K562 (cell line): ENCODE measurements around the gene VIPR2. TPM values are rescaled to one million over a fixed set of nuclear protein-coding genes. Genes with fewer than 3 reads are reported as not detected.

ENCODE experiments used
- CCAR2 ChIP-seq: fragments of 200-400 bp; formaldehyde crosslinking; IDR thresholded peaks from 2 replicates; pipeline ENCODE4 v1.6.1; 2017; ENCODE audit warnings: mild to moderate bottlenecking, low read depth, low read length
- CHD1 ChIP-seq: fragments of 200-600 bp; sonication (generic); IDR thresholded peaks from one replicate; pipeline ENCODE4 v1.6.1; 2012; ENCODE audit warnings: mild to moderate bottlenecking, moderate library complexity, low read length, inconsistent platforms
- POLR2AphosphoS2 ChIP-seq: IDR thresholded peaks from 2 replicates; pipeline ENCODE4 v1.6.1; 2012; ENCODE audit warnings: low read length, improper control_type of control experiment
- SAFB2 ChIP-seq: fragments of 200-400 bp; formaldehyde crosslinking; IDR thresholded peaks from 2 replicates; pipeline ENCODE4 v1.6.1; 2018; ENCODE audit warnings: borderline replicate concordance, low read length, low read depth, moderate library complexity; ENCODE audit not compliant: severe bottlenecking
- polyA plus RNA-seq, 8 experiments: library from polyadenylated mRNA; depleted of rRNA in 4 of 8; stranded (reverse) in 5 of 8; unstranded in 3 of 8; fragments of >200 nt; fragmentation: Nextera tagmentation in 2 of 8; fragmentation: Illumina TruSeq in 1 of 8; extraction: Ambion mirVana in 2 of 8; extraction: Trizol in 1 of 8; gene quantifications; 2 replicates each; pipeline versions ENCODE4 v1.2.1 to v1.2.3, GENCODE V29; 2011 to 2014; ENCODE audit warnings: inconsistent platforms in 1 of 8, missing spikeins in 1 of 8
- total RNA-seq, 7 experiments: library from RNA; depleted of rRNA in 6 of 7; stranded (reverse); fragments of >200 nt in 6 of 7; fragmentation: Illumina TruSeq in 2 of 7; extraction: Trizol in 2 of 7; gene quantifications; 2 replicates each; pipeline versions ENCODE4 v1.2.1 to v1.2.3, GENCODE V29; 2011 to 2021; ENCODE audit warnings: low replicate concordance in 1 of 7
- TF ChIP-seq, protein P1 (sequence below): IDR thresholded peaks from 3 replicates; pipeline ENCODE4 v1.6.1; 2011; ENCODE audit warnings: borderline replicate concordance, mild to moderate bottlenecking, moderate library complexity; ENCODE audit not compliant: insufficient read length; ENCODE audit errors: extremely low read depth
- TF ChIP-seq, protein P2 (sequence below): fragments of 450-650 bp; IDR thresholded peaks from 2 replicates; pipeline ENCODE4 v1.7.1; 2018; ENCODE audit warnings: mild to moderate bottlenecking, low read depth; ENCODE audit not compliant: partially characterized antibody

VIPR2 gene
- total and polyA plus RNA-seq, 9 of the 15 experiments (the other 6 are each of a cell fraction or from before 2014, with no cell fraction given) = 0.04 TPM; not detected in 8

DNA sequence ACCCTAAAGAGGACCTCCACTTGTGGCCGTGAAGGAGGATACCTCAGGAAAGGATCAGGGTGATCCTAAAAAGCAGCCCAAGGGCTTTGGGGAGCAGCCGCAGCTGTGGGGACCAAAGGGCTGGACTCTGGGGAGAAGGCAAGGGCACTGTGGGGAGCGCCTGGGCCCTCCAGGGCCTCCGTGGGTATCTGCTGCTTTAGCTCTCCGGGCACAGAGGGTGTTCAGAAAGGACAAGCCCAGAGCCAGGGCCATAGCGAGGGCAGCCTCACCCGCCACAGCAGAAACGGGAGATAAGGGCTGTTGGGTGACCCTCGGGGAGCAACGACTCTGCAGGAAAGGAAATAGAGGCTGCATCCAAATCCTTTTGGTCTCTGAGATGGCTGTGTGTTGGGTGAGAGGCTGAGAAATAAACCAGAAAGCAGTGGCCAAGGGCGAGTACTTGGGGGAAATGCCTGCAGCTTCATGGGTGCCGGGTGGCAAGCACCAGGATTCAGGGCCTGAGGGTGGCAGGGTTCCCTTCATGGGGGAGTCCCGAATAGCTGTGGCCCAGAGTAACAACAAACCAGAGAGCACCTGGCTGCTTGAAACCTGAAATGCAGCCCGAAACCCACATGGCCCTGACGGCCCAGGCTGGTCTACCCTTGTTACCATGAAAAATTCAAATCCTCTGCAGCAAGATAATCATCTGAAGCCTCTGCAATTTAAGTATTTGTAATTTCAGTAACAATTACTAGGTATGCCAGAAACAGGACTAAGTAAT, 95.2 kb downstream of the VIPR2 start (continued):
- TF ChIP-seq, protein P1, sequence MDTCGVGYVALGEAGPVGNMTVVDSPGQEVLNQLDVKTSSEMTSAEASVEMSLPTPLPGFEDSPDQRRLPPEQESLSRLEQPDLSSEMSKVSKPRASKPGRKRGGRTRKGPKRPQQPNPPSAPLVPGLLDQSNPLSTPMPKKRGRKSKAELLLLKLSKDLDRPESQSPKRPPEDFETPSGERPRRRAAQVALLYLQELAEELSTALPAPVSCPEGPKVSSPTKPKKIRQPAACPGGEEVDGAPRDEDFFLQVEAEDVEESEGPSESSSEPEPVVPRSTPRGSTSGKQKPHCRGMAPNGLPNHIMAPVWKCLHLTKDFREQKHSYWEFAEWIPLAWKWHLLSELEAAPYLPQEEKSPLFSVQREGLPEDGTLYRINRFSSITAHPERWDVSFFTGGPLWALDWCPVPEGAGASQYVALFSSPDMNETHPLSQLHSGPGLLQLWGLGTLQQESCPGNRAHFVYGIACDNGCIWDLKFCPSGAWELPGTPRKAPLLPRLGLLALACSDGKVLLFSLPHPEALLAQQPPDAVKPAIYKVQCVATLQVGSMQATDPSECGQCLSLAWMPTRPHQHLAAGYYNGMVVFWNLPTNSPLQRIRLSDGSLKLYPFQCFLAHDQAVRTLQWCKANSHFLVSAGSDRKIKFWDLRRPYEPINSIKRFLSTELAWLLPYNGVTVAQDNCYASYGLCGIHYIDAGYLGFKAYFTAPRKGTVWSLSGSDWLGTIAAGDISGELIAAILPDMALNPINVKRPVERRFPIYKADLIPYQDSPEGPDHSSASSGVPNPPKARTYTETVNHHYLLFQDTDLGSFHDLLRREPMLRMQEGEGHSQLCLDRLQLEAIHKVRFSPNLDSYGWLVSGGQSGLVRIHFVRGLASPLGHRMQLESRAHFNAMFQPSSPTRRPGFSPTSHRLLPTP = no peak
- TF ChIP-seq, protein P2, sequence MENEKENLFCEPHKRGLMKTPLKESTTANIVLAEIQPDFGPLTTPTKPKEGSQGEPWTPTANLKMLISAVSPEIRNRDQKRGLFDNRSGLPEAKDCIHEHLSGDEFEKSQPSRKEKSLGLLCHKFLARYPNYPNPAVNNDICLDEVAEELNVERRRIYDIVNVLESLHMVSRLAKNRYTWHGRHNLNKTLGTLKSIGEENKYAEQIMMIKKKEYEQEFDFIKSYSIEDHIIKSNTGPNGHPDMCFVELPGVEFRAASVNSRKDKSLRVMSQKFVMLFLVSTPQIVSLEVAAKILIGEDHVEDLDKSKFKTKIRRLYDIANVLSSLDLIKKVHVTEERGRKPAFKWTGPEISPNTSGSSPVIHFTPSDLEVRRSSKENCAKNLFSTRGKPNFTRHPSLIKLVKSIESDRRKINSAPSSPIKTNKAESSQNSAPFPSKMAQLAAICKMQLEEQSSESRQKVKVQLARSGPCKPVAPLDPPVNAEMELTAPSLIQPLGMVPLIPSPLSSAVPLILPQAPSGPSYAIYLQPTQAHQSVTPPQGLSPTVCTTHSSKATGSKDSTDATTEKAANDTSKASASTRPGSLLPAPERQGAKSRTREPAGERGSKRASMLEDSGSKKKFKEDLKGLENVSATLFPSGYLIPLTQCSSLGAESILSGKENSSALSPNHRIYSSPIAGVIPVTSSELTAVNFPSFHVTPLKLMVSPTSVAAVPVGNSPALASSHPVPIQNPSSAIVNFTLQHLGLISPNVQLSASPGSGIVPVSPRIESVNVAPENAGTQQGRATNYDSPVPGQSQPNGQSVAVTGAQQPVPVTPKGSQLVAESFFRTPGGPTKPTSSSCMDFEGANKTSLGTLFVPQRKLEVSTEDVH = no peak
- TF ChIP-seq POLR2AphosphoS2 = no peak
- TF ChIP-seq CHD1 = no peak
- TF ChIP-seq CCAR2 = no peak
- TF ChIP-seq SAFB2 = no peak
